ENCODE measurements around the gene HLX. TPM values are rescaled to one million over a fixed set of nuclear protein-coding genes. Genes with fewer than 3 reads are reported as not detected.
A peak's percentile ranks its signal among the peaks of the same experiment; 100 is the strongest.

Gene HLX
- total RNA-seq, 1 donor from 2014 or later, result 8.3 TPM

DNA sequence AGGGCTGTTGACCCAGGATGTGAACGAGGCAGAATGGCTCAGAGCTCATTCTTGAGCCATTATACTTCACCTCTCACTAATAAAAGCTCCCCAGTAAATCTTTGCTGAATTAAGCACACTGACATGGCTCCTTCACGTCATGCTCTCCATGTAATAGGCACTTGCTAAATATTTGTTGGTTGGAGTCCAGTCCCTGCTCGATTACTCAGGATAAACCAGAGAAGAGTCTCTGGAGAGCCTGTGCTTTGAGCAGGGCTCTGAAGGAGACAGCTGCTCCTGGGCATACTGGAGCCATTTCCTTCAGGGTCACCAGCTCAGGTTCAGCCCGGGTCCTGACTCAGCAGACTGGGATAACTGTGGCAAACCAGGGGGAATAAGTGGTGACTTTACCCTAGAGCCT, 46.9 kb downstream of the HLX start:
- peak; percentile 61 for DNase-seq

DNA sequence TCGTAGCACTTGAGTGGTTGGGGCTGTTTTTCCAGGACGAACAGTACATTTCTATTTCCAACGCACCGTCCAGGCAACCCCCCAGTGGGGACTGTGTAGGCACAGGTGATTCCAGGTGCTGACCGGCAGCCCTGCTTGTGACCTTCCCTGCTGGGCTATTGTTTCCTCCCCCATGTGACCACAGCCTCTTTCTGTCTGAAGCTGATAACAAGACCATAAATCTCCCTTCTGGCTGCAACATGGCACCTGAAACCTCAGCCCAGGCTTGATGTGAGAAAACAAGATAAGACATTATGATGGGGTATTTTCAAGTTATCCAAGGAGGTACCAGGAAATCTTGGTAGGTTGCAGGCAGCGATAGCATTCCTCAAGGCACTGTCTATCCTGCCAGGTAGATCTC, 48.2 kb downstream of the HLX start:
- DNase-seq, result no peak

DNA sequence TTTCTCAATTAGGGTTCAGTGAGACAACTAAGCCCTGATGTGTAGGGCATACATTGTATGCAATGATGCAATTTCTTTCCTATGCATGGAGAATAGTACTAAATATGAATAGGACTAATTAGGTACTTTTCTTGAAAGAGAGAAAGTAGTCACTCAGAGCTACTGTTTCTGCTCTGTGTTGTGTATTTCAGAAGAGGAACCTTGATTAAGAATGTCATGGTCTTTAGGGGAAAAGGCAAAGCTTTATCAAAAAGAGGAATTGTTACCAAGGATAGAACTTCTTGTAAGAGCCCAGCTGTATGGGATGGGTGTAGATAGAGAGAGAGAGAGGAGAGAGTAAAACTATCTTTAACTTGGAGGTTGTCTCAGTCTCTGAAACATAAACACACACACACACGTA, 49.1 kb downstream of the HLX start:
- no peak for DNase-seq

DNA sequence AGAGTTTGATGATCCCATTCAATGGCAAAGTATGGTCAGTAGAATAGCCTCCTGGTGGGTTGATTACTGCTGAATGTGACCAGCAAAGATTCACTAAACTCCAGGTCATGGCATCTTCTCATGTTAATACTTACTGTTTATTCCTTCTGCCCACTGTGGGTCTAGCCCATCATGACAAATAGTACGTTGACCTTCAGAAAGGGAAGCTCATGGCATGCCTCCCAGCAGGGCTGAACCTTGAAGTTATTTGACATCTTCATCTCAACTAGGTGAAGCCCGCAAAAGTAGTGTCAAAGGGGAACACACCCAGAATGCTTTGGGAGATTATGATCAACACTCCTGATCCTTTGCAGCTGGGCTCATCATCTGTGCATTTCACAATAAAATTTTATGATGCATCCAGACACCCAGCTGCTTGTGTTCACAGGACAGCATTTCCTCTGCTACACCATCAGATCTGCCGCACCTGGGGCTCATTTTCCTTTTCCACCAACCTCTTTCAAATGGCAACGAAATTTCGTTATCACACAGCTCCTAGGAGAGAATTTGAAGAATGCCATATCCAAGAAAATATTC, 49.6 kb downstream of the HLX start:
- no peak for DNase-seq

DNA sequence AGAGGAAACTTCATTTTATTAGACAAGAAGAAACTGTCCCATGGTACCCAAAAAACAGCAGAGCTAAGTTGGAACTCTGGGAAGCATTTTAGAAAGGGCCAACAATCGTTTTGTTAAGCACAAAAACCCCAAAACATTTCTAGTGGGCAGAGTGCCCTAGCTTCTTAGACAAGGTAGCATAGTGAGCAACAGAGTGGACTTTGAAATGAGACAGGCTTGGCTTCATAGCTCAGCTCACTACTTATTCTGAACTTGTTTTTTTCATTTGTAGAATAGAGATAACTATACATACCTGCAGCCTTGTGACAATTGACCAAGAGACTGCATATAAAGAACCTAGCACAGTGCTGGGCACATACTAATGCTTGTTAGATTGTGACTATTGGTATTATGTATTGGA, 50.1 kb downstream of the HLX start:
- DNase-seq, result no peak

Other genes with a start within 250 kb of the HLX start
- gene C1orf115, start 189.1 kb upstream of the HLX start, total RNA-seq, result 20.6 TPM
- 13.3 TPM for gene MTARC2, start 131.1 kb upstream of the HLX start, total RNA-seq
- 5.1 TPM for gene MTARC1, start 92.5 kb upstream of the HLX start, total RNA-seq